ENCODE results near the gene TUSC2.
A peak's percentile ranks its signal among the peaks of the same experiment; 100 is the strongest.

The TUSC2 gene

DNA sequence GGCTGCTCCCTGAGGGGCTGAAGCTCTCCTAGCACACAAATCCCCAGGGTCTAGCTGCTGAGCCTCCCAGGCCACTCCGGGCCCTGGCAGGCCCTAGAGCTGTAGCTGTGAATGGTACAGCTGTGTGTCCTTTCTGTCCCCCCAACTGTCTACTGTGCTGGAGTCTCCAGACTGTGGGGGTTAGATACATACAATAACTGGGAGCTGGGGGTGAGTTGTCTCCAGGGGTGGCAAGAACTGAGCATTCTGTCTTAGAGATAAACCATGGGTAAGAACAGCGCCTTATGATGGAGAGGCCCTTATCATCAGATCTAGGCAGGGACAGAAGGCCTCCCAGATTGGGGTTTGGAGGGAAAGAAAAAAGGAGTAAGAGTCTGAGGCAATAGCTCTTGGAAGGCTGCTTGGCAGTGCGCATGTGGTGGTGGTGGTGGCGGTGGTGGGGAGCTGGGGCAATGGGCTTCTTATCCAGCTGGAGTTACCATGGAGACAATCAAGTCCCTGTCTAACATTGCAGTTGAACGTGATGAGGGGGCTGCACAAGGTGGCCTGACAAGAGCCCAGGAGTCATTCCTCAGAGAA lies 26.3 kb upstream of the TUSC2 start:
- DNase-seq = no peak

DNA sequence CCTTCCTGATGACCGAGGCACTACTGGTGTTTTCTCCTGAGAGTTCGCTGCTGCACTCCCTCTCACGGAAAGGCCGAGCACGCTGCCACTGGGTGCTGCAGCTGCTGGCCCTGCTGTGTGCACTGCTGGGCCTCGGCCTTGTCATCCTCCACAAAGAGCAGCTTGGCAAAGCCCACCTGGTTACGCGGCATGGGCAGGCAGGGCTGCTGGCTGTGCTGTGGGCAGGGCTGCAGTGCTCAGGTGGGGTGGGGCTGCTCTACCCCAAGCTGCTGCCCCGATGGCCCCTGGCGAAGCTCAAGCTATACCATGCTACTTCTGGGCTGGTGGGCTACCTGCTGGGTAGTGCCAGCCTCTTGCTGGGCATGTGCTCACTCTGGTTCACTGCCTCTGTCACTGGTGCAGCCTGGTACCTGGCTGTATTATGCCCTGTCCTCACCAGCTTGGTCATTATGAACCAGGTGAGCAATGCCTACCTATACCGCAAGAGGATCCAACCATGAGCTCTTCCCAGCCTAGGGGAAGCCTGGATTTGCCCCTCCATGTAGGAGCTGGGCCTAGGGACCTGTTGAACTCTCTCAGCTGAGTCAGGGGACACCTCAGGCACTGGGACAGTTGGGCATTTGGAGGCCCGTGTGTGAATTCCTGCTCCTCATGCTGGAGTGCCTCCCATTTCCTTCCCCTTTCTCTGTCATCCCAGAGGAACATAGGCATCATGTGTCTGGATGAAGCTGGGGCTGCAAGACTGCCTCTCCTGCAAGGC lies 25.4 kb upstream of the TUSC2 start:
- no peak for DNase-seq

DNA sequence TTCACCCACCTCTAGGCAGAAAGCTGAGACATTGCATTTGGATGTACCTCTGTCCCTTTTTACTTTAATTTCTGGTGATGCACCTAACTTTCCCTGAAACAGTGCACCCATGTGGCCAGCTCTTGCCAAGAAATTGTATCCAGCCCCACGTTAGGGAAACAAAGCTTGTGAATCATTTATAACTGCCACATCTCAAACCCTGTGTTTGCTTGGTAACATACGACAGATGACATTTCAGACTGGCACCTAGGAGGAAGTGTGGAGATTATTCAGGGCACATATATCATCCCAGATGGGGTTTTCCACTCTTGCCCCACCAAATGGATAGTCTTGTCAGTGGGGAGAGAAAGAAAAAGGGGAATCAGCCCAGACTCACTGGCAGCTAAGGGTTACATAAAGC lies 24.8 kb upstream of the TUSC2 start:
- DNase-seq = peak; percentile 48

DNA sequence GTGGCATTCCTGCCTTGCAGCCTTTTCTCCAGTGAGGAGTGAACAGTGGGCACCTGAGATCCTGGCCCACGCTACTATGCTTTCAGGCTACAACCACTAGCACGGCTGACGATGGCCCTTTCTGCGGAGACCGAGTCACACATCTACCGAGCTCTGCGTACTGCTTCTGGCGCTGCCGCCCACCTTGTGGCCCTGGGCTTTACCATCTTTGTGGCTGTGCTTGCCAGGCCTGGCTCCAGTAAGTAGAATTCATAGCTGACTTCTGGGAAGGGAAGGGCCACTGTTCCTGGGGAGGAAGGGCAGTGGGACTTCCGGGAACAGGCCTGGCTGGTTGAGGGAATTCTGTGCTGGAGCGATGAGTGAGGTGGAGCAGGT lies 23.3 kb upstream of the TUSC2 start:
- DNase-seq = no peak

DNA sequence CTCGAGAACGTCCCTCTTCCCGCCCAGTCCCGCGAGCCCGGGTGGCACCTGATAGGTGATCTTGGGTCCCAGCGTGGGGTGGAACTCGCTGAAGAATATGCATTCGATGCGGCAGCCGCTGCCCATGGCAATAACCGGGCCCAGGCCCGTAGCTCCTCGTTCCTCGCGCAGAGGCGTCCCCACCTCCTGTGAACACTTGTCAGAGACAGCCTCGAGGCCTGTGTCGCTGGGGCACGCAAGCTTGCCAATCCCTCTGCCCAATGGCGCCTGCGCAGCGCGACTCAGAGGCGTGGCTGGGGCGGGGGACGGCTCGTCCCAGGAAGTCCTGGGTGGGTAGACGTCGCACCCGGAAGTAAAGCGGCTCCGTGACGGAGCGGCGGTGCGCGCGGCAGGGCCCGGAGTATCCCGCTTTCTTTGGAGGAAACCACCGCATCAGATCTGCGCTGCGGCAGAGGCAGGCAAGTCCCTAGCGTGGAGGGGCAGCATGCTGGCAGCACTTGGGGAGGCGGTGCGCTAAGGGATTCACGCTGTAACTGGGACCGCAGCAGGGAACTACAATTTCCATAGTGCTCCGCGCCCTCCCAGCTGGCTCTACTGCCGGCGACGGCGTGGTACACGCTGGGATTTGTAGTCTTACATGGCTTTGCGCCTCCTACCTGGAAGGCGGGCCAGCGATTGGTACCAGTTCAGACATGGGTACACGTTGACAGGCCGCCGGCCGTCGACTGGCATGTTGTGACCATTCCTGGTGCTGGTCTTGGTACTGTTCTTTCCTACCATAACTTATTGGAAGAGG lies 22.7 kb upstream of the TUSC2 start, which contains the start of the genes CYB561D2 and NPRL2:
Gene CYB561D2, plus strand, starts transcription at position 336 of the 796 bp plus-strand sequence. CDS start 572 bp downstream, outside the sequence.
Gene NPRL2, minus strand, starts transcription at position 249 of the 796 bp plus-strand sequence. Its CDS starts 123 bp downstream, at position 126.
- DNase-seq = peak; percentile 95

DNA sequence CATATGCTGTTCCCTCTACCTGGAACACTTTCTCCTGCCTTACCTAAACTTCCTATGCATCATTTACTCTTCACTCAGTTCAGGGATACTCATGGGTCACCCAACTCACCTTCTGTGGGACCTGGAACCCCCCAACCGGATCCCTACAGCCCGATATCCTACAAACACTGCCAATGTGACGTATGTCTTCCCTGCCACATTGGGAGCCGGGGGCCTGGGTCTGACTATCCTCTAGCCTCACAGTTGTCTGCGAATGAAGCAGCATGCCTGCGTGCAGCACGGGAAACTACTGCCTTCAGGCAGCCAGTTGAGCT lies 22.1 kb upstream of the TUSC2 start:
- no peak for DNase-seq

DNA sequence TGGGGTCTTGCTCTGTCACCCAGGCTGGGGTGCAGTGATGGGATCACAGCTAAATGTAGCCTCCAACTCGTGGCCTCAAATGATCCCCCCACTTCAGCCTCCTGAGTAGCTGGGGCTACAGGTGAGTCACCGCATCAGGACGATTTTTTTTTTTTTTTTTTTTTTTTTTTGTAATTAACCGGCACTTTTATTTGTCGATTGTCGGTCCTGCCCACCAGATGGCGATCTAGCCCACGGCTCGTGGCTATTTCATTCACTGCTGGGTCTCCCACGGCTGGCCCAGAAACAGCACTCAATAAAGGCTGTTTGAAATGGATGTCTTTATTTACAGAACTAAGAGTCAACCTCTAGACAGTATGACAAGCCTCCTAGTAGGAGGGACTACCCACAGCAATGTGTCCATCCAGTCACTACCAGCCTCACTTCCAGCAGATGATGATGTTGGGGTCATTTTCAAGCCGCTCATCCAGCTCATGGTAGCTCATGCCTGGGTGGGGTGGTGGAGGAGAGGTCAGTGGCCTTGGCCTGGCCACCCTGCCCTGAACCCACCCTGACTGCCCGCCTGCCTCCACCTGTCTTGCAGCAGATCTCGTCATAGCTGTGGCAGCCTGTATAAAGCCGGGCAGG lies 19.3 kb upstream of the TUSC2 start:
- DNase-seq = peak; percentile 62

DNA sequence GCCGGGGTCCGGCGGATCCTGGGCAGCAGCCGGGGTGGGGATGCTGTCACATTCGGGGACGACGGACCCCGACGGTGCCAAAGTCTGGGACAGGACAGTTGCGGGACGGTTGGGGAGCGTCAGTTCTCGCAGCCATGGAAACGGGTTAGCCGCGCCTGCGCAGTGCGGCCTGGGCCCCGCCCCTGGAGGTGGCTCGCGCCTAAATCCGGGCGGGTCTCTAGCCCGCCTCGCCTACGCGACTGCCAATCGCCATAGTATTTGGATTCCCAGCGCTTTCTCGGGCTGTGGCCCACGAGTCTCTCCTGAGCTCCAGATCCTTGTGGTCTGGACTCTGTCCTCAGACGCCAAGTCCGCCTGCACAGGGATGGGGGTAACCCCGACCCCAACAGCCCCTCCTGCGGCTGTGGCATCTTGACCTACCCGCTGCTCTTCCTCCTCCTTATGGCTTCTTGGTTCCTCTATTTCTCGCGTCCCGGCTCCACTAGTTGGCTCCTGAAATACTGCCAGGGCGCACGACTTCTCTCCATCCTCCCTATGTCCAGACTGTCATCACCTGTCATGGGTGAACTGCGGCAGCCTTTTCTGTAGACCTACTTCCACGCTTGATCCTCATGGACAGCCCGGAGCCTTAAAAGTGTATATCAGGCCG lies 17.7 kb upstream of the TUSC2 start, which contains the start of gene ZMYND10:
Gene ZMYND10, minus strand, starts transcription at position 147 of the 649 bp plus-strand sequence. CDS start 153 bp downstream, outside the sequence.
- DNase-seq = peak; percentile 73

DNA sequence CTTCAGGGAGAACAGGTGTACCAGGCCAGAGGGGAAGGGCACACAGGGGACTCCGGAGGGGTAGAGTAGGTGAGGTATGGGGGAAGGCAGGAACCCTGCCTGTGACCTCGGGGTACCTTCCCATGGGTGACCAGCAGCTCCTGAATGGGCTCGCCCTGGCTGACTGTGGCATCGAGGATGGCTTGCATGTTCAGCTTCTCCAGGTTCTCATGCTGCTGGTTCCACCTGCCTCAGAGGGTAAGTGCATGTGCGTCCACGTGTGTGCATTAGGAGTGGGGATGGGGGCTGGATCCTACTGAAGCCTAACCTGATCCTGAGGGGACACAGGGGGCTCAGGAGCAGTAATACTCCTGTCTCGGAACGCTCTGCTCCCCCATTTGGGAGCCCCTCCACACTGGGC lies 17.0 kb upstream of the TUSC2 start:
- no peak for DNase-seq

DNA sequence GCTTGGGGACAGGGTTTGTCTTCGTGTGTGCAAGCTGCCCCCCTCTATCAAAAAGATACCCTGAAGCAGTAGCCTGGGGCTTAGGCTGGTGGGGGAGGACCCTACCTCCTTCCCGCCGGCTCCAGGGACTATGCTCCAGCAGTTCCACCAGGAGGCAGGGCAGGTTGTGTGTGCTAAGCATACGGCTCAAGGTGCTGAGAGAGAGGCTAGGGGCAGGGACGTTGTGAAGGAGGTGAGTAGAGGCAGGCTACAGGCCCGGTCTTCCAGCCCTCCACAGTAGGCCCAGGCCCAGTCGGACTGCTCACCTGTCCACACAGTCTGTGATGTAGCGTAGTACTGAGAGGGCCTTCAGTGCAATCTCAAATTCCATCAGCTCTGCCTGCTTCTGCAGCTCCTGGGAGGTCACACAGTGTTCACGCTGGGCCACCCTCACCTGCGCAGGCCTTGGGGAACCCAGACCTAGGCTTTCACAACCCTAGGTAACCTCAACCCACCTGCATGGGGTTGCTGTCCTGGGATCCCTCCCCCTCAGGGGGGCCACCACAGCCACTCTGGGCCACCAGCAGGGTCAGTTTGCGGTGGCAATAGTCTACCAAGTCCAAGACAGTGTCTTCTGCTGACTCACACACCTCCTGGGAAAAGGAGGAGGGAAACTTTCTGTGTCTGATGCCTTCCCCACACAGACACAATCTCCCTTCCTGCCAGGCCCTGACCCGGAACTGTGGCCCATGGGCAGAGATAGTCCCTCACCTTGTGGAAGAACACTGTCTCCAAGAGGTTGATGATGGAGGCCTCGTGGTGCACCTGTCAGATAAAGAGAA lies 15.0 kb upstream of the TUSC2 start:
- no peak for DNase-seq

DNA sequence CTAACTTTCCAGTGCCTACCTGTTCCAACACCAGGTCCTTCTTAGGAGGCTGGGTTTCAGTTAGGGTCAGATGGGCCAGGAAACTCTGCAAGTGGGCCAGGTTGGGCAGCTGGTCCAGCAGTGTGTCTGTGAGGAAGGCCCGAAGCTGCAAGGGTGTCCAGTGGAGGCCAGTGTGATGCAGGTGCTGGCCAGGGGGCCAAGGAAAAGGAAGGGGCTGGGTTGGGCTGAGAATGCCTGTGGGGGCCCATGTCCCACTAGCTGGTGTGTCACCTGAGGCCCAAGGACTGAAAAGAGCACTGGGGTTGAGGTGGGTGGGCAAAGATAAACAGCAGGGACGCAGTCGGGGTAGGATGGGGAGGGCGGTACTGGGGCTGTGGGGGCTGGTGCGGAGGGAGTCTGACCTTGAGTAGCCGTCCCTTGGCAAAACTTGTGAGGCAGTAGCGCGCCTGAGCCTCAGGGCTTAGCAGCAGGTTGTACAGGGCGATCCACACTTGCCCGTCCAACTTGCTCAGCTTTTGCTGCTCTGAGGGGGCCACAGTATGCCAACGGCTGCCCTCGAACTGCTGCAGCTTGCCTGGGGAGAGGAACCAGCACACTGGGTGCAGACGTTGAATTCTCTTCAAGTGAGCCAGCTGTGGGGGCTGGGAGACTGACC lies 14.1 kb upstream of the TUSC2 start:
- DNase-seq = no peak

DNA sequence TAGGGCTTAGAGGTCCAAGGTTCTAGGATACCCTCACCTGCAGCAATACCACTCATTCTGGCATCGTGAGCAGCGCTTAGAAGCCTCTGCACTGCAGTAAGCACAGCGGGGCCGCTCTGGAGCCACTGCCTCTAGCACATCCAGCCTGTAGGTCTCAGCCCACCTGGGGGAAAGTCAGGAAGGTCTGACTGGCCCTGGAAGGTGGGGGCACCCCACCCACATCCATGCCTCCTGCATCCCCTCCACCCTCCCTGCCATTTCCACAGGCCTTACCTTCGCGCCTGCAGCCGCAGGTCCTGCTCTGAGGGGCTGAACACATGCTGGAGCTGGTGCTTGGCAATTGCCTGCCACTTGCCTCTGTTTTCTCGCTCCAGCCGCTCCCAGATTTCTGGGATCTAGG lies 13.5 kb upstream of the TUSC2 start:
- no peak for DNase-seq

DNA sequence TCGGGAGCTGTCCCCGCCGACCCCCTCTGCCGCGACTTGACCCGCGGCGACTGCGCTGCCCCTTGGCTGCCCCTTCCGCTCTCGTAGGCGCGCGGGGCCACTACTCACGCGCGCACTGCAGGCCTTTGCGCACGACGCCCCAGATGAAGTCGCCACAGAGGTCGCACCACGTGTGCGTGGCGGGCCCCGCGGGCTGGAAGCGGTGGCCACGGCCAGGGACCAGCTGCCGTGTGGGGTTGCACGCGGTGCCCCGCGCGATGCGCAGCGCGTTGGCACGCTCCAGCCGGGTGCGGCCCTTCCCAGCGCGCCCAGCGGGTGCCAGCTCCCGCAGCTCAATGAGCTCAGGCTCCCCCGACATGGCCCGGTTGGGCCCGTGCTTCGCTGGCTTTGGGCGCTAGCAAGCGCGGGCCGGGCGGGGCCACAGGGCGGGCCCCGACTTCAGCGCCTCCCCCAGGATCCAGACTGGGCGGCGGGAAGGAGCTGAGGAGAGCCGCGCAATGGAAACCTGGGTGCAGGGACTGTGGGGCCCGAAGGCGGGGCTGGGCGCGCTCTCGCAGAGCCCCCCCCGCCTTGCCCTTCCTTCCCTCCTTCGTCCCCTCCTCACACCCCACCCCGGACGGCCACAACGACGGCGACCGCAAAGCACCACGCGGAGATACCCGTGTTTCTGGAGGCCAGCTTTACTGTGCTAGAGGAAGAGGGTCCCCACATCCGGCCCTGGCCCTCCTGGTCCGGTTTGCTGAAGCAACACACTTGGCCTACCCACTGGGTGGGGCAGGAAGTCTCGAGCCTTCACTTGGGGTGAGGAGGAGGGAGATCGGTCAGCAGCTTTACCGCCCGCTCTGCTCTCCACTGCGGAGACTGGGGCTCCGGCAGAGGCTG lies 12.7 kb upstream of the TUSC2 start, which contains the start of gene RASSF1:
Gene RASSF1, minus strand, starts transcription at position 389 of the 882 bp plus-strand sequence. Its CDS starts 31 bp downstream, at position 358.
- DNase-seq = peak; percentile 96

DNA sequence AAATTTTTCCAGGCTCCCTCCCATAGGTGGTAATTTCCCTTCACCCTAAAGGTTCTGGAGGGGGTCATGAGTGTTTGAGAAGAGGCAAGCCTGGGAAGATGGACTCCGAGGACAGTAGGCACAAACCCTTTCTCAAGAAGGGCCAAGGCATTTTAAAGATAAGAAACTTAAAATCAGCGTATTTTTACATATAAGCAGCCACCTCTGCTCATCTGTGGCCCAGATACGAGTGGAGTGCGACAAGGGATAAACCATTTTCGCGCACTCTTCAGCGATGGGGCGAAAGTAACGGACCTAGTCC lies 12.1 kb upstream of the TUSC2 start:
- no peak for DNase-seq

DNA sequence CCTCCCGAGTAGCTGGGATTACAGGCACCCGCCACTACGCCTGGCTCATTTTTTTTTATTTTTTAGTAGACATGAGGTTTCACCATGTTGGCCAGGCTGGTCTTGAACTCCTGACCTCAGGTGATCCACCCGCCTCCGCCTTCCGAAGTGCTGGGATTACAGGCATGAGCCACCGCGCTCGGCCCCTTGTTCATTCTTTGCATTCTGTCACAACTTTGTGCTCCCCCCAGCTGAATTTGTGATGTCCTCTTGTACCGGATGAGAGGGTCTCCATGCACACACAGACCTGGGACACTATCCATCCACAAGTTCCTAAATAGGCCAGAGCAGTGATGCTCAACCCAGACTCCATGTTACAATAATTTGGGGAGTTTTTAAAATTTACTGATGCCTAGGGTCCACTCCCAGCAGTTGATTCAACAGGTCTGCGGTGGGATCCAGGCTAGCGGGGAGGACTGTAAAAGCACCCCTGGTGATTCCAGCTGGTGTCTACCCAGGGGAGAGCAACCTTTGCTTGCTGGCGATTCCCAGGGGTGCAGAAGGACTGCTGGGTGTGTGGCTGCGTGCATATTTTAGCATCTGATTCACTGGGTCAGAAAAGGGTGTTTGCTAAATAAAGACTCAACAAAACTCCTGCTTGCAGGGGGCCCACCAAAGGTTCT lies 11.6 kb upstream of the TUSC2 start:
- no peak for DNase-seq

DNA sequence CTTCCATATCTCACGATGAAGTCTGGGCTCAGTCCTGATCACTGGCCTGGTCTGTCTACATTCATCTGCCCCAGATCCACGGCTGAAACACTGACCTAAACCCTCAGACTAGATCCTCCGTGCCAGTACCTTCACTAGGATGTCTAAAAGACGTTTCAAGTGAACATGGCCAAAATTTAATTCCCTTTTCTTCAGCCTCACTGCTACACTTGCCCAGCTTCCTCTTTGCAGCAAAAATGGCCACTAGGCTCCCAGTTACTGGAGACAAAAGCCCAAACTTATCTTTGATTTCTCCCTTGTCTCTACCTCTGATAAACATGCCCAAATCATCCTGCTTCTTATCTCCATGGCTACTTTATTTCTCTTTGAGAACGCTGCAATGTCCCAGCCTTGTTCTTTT lies 10.9 kb upstream of the TUSC2 start:
- peak; percentile 47 for DNase-seq

DNA sequence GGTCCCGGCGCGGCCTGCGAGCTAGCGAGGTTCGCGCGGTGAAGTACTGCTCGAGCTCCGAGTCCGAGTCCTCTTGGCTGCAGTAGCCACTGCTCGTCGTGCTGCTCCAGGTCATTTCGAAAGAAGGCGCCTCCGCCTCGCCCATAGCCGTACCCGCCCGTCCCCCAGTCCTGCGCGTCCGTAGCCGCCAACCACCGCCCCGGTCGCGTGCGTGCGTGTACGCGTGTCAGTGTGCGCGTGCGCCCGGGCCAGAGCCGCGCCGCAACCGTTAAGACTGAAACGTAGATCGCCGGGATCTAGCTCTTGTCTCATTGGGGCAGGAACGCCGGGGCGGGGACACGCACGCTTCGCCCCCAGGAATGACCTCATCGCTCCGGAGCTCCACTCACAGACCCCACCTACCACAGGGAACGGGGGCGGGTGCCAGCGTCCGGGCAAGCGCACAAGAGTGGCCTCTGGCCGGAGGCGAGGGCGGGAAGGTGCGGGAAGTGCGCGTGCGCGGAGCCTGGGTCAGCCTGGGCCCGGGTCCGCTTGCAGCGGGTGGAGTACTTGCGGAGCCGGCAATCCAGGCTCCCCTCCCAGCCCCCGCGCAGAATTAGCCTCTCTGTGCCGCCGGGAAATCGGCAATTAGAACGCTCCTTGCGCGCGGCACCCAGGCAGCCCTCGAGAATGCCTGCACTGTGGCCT lies 9.3 kb upstream of the TUSC2 start:
- DNase-seq = peak; percentile 98

DNA sequence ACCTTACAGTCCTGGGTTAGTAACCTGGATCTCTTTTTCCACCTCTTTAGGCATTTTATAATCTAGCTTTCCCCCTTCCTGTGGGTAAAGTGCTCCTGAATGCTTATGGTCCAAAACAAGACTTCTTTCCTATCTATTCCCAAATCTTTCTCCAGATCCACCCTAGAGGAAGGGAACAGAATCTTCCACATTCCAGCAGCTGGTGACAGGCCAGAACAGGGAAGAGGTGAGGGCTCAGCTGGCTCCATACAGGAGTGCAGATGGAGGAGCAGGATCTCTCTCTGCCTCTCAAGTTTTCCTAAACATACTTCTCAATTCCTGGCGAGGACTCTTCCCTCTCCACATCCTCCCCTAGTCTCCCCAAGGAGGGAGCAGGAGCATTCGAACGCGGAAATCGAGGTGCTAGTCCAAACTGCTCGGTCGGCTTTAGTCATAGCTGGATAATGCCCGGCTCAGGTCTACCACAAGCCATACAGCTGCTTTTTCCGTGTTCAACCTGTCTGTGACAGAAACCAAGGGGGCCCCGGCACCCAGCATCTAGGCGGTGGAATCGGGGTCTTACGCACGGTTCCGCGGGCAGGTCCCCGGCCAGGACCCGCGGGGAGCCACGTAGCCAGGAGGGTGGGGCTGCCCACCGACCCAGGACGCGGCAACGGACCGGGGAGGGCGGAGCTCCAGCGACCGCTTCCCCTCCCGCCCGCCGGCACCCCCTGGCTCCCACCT lies 8.6 kb upstream of the TUSC2 start:
- no peak for DNase-seq

Measured in MV-4-11 (cell line).